Limb (tissue), 2 donors: ENCODE measurements around the gene PROB1.
"Not testable (repeated sequence)": the region's sequence is repeated elsewhere in the genome, so short reads cannot be mapped to it uniquely, and the experiment has no call there.

ENCODE experiments used
- DNase-seq, 2 donors: peaks; one replicate each; pipeline ENCODE4 v3.0.0-alpha.2; 2016; ENCODE audit errors: extremely low spot score in 2 of 2

Gene PROB1

GRCh38 chr5:139393497-139394122 is 1.3 kb downstream of the PROB1 start:
- DNase-seq: no peak

- DNase-seq: peak in 1 of 2 donors; percentile 79
Measured at GRCh38 chr5:139392678-139393496, 2.0 kb downstream of the PROB1 start.

- no peak for DNase-seq
Measured at GRCh38 chr5:139392324-139392677, 2.6 kb downstream of the PROB1 start.

- DNase-seq: no peak
Measured at GRCh38 chr5:139391570-139392323, 3.2 kb downstream of the PROB1 start.

GRCh38 chr5:139390639-139391569 is 4.0 kb downstream of the PROB1 start:
- DNase-seq: no peak

GRCh38 chr5:139389701-139390638 is 4.9 kb downstream of the PROB1 start, which contains the start of gene MZB1:
MZB1 (minus strand) TSS chr5:139389913; CDS start chr5:139389856, 57 bp downstream.
- DNase-seq: no peak

GRCh38 chr5:139388198-139388821 is 6.6 kb downstream of the PROB1 start:
- DNase-seq: no peak

GRCh38 chr5:139387611-139388197 is 7.2 kb downstream of the PROB1 start:
- no peak for DNase-seq

GRCh38 chr5:139386956-139387355 is 7.9 kb downstream of the PROB1 start:
- not testable (repeated sequence) for DNase-seq

- no peak for DNase-seq
Measured at GRCh38 chr5:139386050-139386438, 8.9 kb downstream of the PROB1 start.

GRCh38 chr5:139385061-139386049 is 9.5 kb downstream of the PROB1 start:
- DNase-seq: no peak

- DNase-seq: no peak
Measured at GRCh38 chr5:139384591-139385051, 10.3 kb downstream of the PROB1 start.

- no peak for DNase-seq
Measured at GRCh38 chr5:139383993-139384590, 10.8 kb downstream of the PROB1 start.

- DNase-seq: no peak
Measured at GRCh38 chr5:139383275-139383992, 11.5 kb downstream of the PROB1 start, which contains the start of gene SLC23A1. SLC23A1 (minus strand) TSS chr5:139383297; CDS start chr5:139383253, 44 bp downstream.

GRCh38 chr5:139382807-139383206 is 12.1 kb downstream of the PROB1 start:
- DNase-seq: no peak
